Ammon's horn (tissue), 1 donor: ENCODE results near the gene NT5DC1.

ENCODE experiments used
- DNase-seq: peaks from one replicate; pipeline ENCODE4 v3.0.0-alpha.2; 2016; ENCODE audit warnings: low spot score

The NT5DC1 gene

DNA sequence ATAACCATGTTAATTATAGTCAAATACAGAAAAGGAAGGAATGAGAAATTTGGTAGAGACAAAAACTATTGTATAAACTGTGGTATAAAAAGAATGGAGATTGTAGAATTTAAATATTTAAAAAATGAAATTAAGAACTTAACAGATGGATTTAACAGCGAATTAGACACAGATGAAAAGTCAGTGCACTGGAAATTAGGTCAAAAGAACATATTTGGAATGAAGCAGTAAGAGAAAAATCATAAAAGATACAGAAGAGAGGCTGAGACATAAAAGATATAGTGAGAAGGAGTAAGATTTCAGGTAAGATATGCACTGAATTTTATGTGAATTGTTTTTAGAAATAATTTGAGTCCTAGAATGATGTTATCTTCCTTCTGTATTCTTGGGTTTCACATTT lies 139.2 kb downstream of the NT5DC1 start:
- DNase-seq, result no peak

DNA sequence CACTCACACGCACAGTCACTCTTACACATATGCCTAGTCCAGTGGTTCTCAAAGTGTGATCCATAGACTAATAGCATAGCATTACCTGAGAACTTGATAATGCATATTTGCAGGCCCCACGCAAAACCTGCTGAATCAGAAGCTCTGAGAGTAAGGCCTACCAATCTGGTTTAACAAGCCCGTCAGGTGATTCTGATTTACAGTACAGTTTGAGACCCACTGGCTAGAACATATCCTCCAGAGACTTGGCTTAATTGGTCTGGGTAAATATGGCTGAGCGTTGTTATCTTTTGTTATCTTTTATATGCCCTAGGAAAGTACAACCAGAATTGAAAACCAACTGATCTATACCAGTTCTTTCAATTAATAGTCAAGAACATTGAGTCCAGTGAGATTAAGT lies 143.6 kb downstream of the NT5DC1 start:
- DNase-seq, result no peak

DNA sequence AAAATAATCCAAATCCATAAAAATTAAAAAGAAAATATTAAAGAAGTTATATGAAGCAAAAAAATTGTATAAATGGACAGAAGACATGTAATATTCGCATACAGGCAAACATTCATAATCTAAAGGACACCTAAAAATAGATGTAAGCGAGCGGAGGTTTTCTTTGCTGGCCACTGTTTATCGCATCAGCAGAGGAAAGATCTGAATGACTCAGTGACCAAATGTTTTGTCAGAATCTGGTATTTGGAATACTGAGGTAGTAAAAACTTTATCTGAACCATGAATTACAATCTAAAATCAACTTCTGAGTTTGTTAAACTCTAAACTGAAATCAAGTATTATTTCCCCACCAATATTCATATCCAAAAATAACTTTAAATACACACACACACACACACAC lies 145.4 kb downstream of the NT5DC1 start:
- no peak for DNase-seq

- DNase-seq, result no peak
Observed at GRCh38 chr6:116247285-116247684, 146.6 kb downstream of the NT5DC1 start.

DNA sequence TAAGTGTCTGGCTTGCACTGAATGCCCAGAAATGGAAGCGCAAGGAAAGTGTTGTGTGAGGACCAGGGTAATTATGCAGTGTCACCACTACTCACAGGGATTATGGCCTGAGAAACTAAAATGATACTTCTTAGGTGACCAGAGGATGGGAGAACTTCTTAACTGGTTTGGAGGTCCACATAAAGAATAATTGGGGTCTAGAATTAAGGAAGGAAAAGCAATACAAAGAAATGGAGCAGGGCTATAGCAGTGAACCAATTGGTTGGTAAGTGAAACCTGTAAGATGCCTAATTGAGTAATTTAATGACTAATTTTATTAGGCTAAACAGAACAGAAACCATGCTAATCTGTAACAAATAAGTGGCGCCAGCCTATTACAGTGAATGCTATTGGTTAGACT lies 147.9 kb downstream of the NT5DC1 start:
- DNase-seq, result no peak

GRCh38 chr6:116251568-116252384 lies 151.1 kb downstream of the NT5DC1 start:
- peak; percentile 10 for DNase-seq

DNA sequence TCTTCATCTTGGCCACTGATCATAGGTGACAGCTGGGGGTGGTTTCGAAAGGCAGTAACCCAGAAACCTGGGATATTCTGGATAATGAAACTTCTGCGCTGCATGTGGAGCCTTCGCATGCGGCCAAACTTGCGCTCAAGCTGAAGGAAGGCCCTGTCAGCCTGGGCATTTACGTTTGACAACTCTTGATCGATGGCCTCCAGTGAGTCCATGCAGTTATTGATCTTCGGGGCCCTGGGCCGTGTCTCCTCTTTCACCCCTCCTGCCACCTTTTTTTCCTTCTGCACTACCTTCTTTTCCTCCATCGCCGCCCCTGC lies 152.5 kb downstream of the NT5DC1 start:
- DNase-seq, result no peak

DNA sequence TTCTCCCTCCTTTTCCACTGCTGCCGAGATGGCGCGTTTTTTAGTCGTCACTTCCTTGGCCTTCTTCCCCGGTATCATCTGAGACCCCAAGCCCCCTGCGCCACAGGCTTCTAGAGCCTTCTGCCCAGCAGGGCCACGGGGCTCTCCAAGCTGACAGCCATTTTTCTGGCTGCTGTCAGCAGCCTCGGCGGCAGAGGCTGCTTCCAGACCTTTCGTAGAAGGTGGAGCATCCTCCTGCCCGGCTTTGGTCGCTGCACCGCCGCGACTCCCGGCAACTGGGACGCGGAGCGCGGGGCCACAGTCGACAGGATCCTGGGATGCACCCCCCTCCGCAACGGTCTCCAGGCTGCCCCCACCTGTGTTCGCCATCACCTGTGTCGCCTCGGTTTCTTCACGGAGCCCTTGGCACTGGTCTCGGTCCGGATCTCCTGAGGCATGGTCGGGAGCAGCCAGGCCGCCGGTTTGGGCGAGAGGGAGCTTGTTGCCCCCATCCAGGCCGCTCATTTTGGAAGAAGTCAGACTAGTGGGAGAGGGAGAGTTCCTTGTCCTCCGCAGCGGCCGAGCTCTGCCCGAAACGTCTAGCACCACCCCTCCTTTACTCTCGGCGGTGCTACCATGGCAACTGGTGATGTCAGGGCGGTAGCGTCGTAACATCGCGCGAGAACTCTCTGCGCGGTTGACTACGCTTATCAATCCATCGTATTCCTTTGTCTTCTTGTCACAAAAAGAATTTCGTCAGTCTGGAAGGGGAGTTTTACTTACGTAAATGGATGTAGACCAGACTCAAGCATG lies 153.0 kb downstream of the NT5DC1 start, which contains the start of gene TSPYL4:
TSPYL4 (minus strand) TSS at position 571 of the 792 bp plus-strand sequence; CDS start at position 504, 67 bp downstream.
- peak; percentile 99 for DNase-seq

GRCh38 chr6:116254297-116255056 lies 153.8 kb downstream of the NT5DC1 start:
- DNase-seq, result no peak

DNA sequence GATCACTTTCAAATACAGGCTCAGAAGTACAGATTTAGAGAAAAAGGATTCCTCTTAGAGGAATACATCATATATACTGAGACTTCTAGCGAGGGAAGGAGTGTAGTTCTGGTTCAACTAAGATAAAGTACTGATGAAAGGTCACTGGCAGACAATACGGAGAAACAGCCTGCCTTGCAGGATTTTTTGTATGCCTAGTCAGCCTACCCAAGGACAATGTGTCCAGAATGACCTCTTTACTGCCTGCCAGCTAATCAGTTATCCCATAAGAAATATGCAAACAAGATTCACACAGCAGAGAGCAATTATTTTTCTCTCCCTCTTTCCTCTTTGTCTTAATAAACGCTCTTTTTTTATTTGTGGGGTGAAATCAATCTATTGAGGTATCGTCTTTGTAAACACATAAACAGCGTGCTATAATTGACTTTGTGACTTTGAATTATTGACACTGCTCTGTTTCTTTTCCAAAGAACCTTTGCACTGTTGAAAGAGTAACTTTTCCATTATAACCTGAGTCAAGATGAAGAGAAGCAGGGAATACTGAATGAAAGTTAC lies 154.7 kb downstream of the NT5DC1 start:
- no peak for DNase-seq

DNA sequence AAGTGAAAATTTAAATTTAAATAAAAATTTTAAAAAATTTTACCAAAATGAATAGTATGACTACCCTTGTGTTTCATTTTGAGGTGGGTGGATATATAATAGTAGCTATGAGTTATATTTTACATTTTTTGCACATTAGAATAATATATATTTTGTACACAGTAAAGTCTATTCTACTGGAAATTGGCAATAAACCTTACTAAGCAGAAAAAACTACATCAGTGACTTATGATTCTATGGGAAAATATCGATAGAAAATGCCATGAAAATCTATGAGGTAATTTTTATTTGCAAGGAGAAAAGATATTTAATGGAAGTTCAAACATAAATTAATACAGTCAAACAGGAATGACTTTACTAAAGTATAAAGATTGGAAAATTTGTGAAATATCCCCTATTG lies 156.0 kb downstream of the NT5DC1 start:
- DNase-seq, result no peak

DNA sequence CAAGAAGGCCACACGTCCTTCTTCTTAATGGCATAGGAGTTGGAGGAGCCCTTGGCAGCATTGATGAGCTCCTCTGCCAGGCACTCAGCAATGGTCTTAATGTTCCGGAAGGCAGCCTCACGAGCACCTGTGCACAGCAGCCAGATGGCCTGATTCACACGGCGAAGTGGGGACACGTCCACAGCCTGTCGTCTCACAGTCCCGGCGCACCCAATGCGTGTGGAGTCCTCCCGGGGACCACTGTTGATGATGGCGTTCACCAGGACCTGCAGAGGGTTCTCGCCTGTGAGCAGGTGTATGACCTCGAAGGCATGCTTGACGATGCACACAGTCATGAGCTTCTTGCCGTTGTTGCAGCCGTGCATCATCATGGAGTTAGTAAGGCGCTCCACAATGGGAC lies 157.9 kb downstream of the NT5DC1 start:
- DNase-seq, result no peak

GRCh38 chr6:116263353-116263752 lies 162.7 kb downstream of the NT5DC1 start:
- DNase-seq, result no peak

GRCh38 chr6:116265041-116265829 lies 164.6 kb downstream of the NT5DC1 start:
- DNase-seq, result no peak

DNA sequence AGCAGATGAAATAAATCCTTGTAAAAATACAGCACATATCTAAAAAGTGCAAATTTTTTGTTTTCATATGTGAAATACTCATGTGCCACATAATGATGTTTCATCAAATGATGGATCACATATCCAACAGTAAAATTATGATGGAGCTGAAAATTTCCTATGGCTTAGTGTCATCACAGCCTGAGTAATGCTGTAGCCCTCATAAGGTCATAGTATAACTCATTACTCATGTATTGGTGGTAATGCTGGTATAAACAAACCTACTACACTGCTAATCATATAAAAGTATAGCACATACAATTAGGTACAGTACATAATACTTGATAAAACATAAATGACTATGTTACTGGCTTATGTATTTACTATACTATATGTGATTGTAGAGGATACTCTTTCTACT lies 166.2 kb downstream of the NT5DC1 start:
- no peak for DNase-seq

DNA sequence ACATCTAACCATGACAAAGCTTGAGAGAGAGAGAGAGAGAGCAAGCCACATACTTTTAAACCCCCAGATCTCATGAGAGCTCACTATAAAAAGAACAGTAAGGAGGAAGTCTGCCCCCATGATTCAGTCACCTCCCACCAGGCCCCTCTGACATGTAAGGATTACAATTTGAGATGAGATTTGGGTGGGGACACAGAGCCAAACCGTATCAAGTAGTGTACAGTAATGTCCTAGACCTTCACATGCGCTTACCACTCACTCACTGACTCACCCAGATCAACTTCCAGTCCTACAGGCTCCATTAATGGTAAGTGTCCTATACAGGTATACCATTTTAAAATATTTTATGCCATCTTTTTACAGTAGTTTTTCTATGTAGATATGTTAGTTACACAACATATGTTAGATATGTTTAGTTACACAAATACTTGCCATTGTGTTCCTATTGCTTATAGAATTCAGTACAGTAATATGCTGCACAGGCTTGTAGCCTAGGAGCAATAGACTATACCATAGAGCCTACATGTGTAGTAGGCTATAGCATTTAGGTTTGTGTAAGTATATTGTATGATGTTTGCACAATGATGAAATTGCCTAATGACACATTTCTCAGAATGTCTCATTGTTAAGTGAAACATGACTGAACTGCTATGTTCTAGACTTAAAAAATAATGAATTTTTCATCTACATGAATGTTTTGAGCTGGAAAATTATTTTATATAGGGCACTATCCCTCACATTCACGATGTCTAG lies 167.4 kb downstream of the NT5DC1 start:
- no peak for DNase-seq

GRCh38 chr6:116268589-116269293 lies 168.1 kb downstream of the NT5DC1 start:
- peak; percentile 64 for DNase-seq

DNA sequence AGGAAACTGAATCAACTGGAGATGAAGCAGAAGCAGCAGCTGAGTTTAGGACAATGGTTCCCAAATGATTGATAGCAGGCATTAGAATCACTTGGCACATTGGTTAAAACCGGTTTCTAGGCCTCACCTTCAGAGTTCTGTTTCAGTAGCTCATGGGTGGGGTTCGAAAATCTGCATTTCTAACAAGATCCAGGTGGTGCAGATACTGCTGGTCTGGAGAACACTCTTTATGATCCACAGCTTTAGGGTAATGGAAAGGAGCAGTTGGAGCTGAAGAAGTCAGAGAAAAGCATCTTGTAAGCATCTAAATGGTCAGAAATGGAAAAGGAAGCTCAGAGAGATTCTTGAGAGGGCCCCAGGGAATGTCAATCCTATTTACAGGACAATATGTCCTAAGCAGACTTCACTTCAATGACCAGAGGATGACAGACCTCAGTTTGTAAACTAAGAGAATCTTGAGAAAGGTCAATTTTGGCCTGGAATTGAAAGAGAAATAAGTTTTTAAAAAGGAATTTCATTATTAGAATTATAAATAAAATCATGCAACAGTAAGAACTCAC lies 170.6 kb downstream of the NT5DC1 start:
- no peak for DNase-seq

DNA sequence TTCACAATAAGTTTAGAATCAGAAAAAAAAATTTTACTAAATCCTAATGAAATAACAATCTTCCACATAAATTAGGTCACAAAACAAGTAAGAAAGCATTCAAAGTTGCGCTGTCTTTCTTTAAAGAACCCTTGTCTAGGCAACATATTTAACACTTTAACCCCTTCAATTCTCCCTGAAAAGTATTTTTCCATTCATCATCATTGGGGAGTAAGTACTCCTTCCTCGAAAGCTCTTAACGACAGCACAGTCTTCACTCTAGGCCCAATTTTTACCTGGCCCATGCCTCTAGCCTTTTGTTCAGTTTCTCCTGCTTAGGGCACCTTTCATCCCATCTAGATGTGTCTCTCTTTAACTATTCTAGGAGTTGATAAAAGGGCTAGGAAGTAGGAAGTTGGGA lies 176.5 kb downstream of the NT5DC1 start:
- no peak for DNase-seq

DNA sequence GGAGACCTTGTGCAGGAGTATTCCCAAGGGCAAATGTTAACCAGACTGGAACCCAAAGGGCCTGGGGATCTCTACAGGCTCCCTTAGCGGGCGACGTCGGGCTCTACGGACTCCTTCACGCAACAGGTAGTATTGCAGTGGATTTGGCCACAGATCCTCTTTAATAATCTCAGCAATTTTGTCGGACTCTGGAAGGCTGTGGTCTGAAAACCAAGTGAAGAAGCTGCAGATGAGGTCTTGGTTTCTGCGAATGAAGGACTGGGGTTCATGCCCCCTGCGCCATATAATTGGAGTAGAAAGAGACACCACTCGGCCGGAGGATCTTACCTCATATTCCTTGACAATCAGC lies 177.8 kb downstream of the NT5DC1 start:
- DNase-seq, result no peak
